HG03280 (cell line): ENCODE results near the gene NOXRED1.
"Not testable (repeated sequence)": the region's sequence is repeated elsewhere in the genome, so short reads cannot be mapped to it uniquely, and the experiment has no call there.

Experiments used
- ATAC-seq: cut with Tn5 transposase; IDR thresholded peaks from one replicate; pipeline ENCODE4 v1.9.1; 2021; ENCODE audit warnings: mild to moderate bottlenecking, moderate library complexity; ENCODE audit not compliant: unreplicated experiment

Gene NOXRED1

DNA sequence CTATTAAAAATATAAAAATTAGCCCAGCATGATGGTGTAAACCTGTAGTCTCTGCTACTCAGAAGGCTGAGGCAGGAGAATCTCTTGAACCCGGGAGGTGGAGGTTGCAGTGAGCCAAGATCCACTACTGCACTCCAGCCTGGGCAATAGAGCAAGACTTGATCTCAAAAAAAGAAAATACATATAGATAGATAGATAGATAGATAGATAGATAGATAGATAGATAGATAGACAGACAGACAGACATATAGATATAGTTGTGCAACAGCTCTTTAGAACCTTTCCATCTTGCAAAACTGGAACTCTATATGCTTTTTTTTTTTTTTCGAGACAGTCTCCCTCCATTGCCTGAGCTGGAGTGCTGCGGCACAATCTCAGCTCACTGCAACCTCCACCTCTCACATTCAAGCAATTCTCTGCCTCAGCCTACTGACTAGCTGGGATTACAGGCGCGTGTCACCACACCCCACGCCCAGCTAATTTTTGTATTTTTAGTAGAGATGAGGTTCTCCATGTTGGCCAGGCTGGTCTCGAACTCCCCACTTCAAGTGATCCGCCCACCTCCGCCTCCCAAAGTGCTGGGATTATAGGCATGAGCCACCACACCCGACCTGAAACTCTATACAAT lies 7.8 kb downstream of the NOXRED1 start:
- ATAC-seq = not testable (repeated sequence)

DNA sequence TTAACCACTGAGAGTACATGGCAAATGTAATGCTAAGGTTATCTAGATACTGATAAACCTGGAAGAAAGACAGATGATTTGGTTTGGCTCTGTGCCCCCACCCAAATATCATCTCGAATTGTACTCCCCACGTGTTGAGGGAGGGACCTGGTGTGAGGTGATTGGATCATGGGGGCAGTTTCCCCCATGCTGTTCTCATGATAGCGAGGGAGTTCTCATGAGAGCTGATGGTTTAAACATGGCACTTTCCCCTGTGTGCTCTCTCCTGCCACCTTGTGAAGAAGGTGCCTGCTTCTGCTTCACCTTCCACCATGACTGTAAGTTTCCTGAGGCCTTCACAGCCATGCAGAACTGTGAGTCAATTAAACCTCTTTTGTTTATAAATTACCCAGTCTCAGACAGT lies 14.2 kb downstream of the NOXRED1 start:
- ATAC-seq = no peak

DNA sequence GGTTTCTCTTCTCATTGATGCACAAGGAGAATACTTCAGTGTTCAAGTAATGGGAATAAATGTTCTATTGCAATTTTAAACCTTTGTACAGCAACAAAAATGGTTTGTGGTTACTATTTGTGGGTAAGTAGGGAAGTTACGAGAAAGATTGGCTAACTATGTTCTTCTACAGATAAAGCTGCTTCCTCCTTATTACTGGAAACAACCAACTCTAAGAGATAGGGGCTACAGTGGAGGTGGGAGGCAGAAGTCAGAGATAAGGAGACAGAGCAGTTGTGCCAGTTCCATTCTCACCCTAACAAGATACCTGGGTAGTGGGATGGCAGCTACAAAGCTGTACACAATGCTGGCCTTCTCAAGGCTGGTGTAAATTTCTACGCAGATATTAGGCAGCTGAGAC lies 16.2 kb downstream of the NOXRED1 start:
- ATAC-seq = no peak

DNA sequence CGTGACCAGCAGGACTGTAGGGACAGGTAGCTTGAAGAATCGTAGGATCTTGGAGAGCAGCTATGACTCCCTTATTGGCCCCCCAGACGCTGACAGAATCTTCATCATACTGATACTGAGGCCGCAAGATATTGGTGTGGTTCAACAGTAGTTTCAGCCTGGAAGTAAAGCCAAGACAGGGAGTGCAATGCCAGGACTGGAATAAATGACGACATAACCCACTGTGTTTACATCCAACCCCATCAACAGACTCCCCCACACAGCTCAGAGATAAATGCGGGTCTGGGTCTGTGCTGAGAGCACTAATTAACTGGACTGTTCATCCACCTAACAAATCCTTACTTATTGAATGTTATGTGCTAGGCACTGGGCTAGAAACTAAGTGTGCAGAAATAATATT lies 16.6 kb downstream of the NOXRED1 start:
- ATAC-seq = no peak

DNA sequence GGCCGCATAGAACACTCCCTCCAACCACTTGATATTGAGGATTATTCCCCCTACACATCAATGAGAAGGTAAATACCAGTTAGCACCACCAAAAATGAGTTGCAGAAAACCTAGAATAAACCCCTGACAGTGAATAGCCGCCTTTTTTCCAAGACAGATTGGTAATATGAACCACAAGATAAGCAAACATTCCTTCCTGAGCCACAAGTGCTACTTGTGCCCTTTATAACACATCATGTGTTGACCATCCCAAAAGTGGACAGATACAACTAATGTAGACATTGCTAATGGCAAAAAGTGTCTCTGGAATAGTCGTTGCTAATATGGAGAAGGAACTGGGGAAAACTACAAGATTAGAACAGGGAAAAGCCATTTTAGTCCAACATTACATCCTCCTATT lies 17.2 kb downstream of the NOXRED1 start:
- ATAC-seq = no peak

DNA sequence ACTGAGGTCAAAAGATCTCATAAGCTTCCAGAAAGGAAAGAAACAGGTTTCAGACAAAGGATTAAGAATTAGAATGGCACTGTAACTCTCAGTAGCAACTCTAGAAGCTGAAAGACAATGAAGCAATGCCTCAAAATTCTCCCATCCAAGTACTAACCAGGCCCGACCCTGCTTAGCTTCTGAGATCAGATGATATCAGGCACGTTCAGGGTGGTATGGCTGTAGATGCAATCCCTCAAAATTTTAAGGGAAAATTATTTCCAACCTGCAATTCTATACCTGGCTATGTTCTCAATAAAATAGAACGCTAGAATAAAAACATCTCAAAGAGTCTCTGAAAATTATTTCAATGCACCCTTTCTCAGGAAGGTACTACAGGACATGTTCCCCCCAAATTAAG lies 19.6 kb downstream of the NOXRED1 start:
- no peak for ATAC-seq

DNA sequence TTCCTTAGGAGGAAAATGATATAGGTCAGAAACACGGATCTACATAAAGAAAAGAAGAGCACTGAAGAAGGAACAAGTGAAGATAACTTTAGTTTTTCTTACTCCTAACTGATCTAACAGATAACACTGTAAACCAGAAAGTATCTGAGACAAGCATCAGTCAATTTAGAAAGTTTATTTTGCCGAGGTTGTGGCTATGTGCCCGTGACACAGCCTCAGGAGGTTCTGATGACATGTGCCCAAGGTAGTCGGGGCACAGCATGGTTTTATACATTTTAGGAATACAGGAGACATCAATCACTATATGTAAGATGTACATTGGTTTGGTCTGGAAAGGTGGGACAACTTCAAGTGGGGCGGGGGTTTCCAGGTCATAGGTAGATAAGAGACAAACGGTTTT lies 23.1 kb downstream of the NOXRED1 start:
- no peak for ATAC-seq

DNA sequence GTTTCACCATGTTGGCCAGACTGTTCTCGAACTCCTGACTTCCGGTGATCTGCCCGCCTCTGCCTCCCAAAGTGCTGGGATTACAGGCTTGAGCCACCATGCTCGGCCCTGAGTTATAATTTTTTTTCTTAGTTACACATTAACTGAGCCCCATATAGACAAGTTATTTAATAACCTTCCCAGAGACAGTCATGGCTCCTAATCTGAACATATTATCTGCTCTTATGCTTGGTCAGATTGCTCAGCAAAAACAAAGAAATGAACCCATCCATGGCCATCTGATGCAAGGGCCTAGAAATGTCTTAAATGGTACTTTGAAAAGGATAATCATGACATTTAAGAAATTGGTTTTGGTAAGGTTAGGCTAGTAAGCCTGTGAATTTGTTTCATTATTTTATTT lies 33.1 kb downstream of the NOXRED1 start:
- no peak for ATAC-seq

DNA sequence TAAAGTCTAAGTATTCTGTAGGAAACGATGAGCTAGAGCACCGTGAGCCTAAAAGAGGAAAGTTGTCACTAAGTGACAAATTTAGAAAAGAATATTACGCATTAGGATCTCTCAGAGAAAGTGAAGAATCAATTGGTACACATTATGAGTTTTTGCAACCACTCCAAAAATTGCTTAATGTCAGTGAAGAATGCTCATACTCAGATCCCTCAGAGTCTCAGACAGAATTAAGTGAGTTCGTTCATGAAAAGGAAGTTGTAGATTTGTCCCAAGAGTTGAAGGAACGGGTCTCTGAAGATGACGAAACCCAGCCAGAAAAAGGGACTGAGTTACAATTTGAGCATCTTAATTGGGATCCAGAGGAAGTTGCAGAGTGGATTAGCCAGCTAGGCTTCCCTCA lies 44.6 kb downstream of the NOXRED1 start:
- no peak for ATAC-seq

DNA sequence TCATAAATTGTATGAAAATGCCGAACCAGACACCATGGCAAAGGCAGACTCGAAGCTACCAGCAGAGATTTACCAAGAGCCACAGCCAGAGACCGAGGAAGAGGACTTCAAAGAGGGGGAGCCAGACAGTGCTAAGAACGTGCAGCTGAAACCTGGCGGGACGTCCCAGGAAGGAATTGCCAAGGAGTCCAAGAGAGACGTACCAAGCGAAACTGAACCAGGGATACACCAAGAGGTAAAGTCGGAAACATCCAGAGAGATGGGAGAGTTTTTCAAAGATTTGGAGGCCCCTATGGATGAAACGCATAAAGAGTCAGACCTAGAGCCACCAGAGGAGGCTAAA lies 45.9 kb downstream of the NOXRED1 start:
- no peak for ATAC-seq

DNA sequence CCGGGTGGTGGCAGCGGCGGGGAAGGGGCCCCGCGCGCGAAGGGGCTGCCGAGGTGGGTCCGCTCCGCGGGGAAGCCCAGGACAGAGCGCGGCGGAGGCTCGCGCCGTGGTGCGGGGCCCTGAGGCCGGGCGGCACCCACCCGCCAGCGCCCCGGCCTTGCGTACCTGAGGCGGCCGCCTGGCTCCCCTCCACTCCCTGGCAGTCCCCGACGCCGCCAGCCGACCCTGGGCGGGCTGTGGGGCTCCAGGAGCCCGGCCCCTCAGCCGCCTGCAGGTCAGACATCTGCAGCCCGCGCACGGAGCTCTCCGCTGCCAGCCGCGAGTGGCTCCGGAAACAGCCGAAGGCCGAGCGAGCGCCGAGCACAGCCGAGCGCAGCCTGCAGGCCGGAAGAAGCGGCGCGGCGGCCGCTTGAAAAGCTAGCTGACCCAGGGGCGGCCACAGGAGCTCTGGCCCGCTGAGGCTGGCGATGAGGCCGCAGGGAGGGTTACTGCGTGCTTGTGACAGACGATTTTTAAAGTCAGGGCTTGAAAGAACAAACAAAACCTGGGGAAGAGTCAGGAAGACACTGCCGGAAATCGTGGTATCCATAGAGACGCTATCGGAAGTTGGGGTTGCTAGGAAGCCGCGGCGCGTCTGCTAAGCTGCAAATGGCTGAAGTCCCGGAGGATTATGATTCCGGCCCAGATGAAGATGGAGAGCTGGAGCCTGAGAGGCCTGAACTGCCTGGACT lies 46.4 kb downstream of the NOXRED1 start, which contains the start of the genes SAMD15 and TMED8:
Gene SAMD15, plus strand, starts transcription at position 609 of the 731 bp plus-strand sequence. Its CDS starts 40 bp downstream, at position 649.
Gene TMED8, minus strand, starts transcription at position 324 of the 731 bp plus-strand sequence. Its CDS starts 41 bp downstream, at position 283.
- ATAC-seq = peak; percentile 89

DNA sequence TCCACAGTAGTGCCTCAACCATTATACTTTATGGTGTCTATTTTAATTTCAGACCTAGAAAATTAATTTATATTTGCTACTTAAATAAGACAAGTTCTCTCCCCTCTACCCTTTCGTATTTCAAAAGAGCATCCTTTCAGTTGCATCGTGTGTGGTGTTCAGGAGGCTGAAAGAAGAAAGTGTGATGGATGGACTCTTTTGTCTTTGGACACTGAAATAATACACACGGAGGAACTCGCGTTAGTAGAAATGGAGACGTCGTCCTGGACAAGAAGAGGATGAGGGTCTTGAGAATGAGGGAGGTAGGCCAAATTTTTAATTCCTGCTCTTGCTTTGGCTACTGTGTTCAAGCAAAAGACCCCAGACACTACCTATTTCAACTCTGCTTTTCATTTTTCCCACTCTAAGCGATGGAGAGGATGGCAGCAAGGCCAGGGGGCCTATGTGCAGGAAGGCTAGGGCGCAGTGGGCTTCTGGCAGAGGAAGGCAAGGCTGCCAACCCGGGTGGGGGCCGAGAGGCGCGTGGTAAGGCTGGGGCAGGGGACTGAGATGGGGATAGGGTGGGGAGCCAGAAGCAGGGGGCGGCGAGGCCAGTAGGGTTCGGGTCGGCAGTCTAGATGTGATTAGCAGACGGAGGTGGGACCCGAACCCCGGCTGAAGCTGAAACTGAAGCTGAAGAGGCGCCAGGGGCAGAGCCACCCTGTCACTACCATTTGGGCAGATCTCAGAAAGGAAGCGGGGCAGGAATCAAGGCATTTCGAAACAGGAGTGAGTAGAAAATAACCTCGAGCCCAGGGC lies 47.2 kb downstream of the NOXRED1 start:
- peak; percentile 11 for ATAC-seq

DNA sequence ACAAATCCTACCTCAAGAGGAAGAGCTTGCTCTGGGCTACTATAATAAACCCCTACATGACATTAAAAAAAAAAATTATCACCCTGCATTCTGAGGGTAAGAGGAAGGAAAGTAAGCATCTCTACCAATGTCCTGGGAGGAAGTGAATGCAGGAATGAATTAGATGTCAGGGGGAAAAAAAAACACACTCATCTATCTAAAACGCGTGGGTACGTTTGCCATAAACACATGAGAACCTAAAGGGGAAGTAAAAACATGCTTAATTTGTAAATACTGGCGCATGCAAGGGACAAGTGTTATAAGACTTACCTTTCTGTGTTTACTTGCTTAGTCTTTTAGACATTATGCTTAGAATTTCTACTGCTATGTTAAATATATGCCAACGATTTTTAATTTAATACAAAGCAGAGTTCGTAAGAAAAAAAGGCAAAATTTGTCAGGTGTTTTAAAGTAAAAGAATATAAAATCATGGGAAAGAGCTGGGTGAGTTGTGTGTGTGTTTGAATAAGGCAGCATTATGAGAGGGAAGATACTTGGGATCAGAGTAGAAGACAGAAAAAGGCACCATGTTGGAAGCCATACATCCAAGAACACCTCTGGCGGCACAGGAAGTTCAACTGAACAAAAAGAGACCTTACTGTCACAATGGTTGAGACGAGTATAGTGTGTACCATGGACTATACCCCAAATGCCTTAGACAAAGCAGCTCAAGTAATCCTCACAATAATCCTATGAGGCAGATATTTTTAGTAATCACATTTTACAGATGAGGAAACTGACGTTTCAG lies 48.0 kb downstream of the NOXRED1 start:
- no peak for ATAC-seq

DNA sequence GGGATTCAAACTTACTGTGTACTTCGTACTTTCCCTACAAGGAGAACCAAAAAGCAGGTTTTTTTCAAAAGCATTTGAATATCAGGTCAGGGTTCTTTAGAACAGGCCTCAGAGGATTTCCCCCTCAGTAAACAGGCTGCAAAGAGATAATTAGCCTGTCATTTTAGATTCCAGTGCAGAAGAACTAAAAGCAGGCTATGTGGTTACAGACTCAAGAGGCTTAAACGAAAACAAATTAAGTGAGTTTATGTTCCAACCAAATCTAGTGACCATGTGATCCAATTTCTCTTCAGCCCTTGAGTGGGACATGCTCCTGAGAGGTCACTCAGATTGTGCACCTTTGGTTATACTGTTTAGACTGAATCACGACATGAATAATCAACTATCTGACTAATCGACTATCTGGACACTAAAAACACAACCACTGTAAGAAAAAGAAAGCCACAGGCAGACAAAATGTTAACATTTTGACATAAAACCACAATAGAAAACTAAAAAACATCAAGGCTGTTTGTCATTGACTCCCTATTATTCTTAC lies 51.0 kb downstream of the NOXRED1 start:
- no peak for ATAC-seq

DNA sequence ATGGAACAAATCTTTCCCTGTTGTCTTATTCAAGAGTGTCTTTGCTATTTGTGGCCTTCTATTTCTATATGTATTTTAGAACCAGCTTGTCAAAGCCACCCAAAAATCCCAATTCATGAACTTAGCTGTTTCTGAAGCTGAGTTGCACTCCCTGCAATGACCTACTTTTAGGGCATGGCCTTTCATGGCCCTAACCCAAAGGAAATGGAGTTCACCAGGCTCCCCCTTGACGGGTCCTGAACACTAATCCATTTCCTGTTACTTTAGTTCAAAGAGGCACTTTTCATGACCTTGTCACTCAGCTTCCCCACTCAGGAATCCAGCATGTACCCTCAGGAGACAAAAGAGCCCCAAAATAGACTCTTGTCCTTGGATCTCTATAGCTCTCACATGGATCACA lies 54.0 kb downstream of the NOXRED1 start:
- ATAC-seq = no peak

DNA sequence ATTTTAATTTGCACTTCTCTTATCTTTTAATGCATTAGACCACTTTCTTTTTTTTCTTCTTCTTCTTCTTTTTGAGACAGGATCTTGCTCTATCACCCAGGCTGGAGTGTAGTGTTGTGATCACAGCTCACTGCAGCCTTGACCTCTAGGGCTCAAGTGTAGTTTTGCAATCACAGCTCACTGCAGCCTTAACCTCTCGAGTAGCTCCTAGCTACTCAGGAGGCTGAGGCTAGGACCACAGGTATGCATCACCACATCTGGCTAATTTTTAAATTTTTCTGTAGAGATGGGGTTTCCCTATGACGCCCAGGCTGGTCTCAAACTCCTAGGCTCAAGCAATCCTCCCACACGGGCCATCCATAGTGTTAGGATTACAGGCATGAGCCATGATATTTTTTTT lies 59.2 kb downstream of the NOXRED1 start:
- no peak for ATAC-seq

DNA sequence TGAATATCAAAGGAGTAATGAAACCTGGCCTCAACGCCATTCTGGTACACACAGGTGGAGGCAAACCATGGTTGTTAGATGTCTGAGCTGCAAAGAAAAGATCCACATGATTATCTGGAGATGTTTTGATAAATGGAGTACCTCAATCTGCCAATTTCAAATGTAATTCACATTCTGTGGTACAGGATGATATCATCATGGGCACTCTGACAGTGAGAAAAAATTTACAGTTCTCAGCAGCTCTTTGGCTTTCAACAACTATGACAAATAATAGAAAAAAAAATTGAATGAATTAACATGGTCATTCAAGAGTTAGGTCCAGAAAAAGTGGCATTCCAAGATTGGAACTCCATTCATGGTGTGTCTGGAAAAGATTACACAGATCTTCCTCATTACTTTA lies 63.7 kb downstream of the NOXRED1 start:
- no peak for ATAC-seq

DNA sequence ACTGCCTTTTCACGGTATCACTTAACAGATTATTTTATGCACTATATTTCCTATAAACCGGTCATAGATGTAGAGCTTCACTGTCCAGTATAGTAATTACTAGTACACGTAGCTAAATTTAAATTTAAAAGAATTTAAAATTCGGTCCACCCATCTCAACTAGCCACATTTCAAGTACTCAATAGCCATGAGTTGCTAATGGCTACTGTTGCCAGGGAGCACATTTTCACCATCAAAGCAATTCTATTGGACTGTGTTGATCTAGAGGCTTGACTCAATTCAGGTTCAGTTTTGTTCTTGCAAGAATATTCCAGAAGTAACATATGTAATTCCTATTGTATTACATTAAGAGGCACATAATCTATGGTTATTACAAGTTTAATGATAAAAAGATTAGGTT lies 66.4 kb downstream of the NOXRED1 start:
- no peak for ATAC-seq

DNA sequence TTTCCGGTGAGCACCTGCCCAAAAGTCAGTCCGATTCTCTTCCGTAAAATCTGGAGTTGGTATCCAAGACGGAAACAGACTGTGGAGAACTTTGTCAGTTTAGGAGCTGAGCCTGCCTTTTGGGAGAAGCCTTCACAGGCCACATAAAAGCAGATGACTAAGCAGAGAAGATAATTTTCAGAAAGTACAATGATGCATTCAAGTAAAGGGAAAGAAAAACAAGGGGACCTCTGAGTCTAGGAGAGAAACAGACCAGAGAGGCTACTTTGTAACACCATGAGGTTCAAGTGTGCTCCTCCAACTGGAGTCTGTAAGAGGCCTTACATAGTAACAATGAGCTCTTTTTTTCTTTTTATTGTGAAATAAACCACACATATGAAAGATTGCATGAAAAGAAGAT lies 67.5 kb downstream of the NOXRED1 start:
- ATAC-seq = no peak

DNA sequence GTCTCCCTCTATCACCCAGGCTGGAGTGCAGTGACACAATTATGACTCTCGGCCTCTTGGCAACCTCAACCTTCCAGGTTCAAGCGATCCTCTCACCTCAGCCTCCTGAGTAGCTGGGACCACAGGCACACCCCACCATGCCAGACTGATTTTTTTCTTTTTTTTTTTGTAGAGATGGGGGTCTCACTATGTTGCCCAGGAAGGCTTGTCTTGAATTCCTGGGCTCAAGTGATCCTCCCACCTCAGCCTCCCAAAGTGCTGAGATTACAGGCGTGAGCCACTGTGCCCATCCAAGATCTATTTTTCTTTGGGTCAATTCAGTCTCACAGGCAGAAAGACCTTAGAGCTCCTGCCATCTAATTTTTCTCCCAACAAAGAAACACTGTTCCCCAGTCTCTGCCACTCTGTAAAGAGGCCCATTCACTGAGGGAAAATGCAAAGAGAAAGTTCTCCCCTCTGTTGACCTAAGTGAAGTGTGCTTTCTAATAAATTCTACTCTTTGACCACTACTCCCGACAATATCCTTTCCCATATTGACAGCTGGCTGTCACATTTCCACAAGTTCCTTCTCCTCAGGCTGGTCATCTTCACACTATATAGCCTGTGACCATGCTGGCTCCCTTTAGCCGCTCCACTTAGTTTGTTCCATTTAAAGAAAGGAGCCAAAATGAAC lies 69.7 kb downstream of the NOXRED1 start:
- ATAC-seq = no peak
